Measurements from ENCODE around the gene MGMT.

DNA sequence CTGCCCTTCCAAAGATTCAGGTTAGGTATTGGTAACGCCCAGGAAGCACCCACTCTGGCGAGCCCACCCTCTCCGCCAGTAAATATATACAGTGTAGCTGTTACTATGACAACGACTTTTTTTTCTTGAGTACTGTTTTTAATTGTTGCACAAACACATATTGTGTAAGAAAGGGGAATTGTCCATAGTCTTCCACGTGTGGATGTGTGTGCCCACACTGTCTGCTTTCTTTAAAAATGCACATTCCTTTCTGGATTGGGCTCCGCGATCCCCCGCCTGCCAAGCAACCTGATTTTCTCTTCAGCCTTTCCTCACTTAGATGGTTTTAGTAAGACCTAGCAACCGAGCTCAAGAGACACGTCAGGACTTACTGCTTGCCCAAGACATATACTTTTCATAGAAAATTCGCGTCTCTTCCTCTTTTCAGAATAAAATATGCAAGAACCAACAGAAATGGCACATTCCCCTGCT is 249.2 kb downstream of the MGMT start:
- TF ChIP-seq, protein P1, sequence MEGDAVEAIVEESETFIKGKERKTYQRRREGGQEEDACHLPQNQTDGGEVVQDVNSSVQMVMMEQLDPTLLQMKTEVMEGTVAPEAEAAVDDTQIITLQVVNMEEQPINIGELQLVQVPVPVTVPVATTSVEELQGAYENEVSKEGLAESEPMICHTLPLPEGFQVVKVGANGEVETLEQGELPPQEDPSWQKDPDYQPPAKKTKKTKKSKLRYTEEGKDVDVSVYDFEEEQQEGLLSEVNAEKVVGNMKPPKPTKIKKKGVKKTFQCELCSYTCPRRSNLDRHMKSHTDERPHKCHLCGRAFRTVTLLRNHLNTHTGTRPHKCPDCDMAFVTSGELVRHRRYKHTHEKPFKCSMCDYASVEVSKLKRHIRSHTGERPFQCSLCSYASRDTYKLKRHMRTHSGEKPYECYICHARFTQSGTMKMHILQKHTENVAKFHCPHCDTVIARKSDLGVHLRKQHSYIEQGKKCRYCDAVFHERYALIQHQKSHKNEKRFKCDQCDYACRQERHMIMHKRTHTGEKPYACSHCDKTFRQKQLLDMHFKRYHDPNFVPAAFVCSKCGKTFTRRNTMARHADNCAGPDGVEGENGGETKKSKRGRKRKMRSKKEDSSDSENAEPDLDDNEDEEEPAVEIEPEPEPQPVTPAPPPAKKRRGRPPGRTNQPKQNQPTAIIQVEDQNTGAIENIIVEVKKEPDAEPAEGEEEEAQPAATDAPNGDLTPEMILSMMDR (IDR thresholded peaks at IDR 0.05): no peak
- no peak for TF ChIP-seq EP300 (IDR thresholded peaks at IDR 0.05)
